ENCODE results near the gene PAPLN.

PAPLN gene

DNA sequence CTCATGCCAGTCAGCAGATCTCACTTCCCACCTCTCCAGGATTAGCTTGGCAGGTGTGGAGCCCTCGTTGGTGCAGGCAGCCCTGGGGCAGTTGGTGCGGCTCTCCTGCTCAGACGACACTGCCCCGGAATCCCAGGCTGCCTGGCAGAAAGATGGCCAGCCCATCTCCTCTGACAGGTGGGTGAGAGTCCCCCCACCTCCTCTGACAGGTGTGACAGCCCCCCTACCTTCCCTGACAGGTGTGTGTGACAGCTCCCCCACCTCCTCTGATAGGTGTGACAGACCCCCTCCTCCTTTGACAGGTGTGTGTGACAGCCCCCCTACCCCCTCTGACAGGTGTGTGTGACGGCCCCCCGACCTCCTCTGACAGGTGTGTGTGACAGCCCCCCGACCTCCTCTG is 26.3 kb downstream of the PAPLN start:
- DNase-seq: no peak

DNA sequence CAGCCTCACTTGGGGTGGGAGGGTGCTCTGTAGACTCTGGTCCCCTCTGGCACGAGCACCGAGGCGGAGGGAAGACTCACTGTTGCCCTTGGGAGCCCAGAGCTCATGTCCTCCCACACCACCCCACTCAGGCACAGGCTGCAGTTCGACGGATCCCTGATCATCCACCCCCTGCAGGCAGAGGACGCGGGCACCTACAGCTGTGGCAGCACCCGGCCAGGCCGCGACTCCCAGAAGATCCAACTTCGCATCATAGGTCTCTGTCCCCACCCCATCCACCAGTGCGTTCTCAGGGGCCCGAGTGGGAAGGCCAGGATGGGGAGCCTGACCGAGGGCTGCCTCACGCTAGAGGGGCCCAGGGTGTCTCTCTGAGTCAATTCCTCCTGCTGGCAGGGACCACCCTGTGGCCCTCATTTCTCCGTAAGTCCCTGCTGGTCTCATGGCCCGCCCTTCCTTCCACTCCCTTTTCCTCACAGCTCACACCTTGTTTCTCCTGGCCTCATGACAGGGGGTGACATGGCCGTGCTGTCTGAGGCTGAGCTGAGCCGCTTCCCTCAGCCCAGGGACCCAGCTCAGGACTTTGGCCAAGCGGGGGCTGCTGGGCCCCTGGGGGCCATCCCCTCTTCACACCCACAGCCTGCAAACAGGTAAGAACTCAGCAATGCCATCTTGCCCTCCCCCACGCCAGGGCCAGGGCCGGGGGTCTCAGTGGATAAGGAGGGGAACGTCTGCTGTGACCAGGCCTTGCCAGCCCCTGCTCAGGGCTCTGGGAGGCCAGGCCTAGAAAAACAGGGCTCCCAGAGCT is 27.0 kb downstream of the PAPLN start:
- DNase-seq: no peak

DNA sequence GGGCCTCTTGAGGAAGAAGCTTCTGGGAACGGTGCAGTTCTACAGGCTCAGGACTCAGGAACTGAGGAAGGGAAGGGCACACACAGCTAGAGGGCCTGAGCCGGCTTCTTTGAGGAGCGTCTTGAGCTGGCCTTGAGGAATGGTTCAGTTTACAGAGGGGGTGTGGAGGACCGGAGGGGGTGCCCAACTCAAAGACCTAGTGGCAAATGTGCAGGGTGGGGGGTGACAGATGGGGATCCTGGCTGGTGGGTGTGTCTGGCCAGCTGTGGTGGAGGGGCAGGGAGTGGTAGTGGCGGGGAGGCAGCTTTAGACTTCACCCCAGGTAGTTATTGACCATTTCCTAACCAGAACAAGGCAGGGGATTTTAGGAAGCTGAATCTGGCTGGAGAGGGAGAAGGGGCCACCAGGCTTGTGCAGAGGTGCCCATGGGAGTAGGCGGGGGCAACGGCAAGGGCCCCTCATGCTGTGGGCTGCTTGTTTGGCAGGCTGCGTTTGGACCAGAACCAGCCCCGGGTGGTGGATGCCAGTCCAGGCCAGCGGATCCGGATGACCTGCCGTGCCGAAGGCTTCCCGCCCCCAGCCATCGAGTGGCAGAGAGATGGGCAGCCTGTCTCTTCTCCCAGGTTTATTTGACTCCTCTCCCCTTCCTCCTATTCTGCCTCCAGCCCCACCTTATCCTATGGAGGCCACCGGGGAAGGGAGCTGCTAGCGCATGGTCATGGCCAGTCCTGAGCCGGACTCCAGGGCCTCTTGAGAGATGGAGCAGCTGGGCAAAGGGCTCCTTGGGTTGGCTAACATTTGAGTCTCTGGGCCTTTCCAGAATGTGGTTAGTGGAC is 27.8 kb downstream of the PAPLN start:
- DNase-seq: no peak

DNA sequence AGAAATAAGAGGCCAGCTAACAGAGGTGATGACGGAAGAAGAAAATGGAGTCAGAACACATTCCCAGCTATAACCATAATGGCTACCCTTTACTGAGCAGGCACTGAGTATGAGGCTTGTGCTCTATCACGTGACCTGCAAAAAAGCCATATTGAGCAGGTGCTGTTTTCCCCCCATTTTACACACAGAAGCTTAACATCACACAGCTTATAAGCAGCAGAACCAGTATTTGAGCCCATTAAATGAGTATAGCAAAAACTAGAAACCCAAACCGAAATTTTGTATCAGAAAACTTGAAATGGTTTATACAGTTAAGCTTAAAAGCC is 28.4 kb downstream of the PAPLN start:
- DNase-seq: no peak

DNA sequence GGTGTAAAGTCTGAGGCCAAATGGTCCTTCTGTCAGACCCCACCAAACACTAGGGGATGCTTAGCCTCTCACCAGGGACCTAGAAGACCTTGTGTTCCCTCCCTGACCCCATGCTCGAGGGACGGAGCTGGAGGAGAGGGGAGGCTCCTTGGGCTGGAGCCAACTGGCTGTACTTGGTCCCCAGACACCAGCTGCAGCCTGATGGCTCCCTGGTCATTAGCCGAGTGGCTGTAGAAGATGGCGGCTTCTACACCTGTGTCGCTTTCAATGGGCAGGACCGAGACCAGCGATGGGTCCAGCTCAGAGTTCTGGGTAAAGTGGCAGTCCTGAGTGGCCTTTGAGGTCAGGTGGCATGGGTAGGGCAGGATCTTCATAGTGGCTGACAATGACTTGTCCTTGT is 29.0 kb downstream of the PAPLN start:
- DNase-seq: no peak

DNA sequence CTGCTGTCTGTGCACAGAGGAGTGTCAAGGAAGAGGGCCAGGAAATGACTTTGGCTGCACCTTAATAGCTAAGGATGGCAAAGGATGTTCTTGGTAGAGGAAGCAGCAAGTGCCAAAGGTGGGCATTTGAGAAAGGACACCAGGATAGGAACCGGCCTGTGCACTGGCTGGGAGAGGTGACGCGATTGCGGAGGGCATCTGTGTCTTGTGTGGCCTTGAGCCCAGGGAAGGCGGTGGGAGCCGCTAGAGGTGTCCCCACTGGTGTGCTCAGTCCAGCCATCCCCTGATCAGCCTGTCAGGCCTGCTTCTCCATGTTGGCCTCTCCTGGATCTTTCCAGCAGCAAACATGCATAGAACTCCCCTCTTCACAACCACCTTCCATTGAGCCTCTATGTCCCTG is 30.2 kb downstream of the PAPLN start:
- no peak for DNase-seq

DNA sequence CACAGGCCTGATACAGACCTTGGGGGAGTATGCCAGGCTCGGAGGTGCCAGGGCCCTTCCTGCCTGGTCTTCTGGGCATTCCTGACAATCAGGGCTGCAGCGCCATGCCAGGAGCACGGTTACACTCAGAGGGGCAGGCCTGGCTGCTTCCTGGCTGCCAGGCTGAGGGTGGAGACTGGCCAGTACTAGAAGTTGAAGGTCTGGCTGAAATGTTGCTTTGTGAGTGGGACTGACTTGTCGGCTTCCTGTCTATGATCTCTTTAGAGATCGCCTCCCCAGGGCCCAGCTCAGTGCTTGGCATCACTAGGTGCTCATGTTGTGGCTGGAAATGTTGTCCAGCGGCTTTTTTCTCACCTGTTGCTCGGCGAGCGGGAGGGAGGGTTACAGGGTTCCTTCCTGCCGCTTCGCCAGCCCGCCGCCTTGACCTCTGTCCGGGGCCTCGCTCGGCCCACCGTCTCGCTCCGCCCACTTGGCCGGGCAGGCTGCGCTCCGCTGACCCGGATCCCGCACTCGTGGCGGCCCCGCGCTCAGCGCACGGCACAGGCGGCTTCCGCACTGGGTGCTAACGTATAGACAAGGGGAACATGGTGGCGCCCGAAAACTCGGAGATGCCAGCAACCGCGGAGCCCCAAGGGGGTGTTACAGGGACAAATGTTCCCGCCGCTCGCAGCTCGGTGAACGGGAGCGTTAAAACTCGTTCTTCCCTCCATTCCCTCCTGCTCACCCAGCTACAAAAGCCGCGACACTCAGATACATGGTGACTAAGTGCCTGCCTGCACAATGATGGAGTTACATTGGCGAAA is 32.6 kb downstream of the PAPLN start:
- DNase-seq: no peak

DNA sequence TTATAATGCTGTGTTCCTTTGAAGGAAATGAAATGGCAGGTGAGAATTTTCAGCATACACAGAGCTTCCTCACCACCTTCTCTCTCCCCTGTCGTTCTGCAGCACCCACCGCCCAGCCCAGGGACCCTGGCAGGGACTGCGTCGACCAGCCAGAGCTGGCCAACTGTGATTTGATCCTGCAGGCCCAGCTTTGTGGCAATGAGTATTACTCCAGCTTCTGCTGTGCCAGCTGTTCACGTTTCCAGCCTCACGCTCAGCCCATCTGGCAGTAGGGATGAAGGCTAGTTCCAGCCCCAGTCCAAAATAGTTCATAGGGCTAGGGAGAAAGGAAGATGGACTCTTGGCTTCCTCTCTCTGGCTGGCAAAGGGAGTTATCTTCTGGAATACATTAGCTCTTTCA is 35.1 kb downstream of the PAPLN start:
- DNase-seq: no peak

DNA sequence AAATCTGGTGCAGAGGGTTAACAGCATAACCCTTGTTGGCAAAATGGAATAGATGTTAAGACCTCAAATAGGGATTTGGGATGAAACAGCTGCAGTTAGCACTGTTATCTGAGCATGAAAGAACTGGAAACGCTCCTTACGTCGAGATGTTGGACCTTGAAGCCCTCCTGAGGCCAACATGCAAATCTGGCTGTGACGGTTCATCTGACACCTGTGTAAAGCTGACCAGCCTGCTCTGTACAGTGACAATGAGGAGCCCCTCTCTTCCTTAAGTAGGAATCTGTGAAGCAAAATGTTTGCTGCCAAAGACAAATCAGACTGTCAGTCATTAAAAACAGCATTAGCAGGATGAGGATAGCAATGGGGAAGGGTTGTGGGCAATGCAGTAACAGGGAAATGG is 36.5 kb downstream of the PAPLN start:
- DNase-seq: no peak

DNA sequence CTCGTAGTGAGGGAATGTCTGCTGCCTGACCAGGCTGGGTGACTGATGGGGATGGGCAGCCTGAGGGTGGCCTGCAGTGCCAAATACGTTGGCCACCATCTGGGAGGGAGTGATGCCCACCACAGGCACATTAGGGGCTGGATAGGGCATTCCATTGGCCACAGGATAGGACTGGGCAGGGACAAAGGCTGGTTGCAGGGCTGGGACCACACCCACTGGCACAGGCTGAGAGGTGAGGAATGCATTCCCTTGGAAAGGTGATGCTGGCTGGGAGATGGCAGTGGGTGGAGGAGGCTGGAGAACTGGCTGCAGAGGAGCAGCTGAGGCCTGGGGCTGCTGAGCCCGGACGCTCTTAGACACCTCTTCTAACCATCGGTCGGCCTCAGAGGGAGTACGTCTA is 39.5 kb downstream of the PAPLN start:
- no peak for DNase-seq

DNA sequence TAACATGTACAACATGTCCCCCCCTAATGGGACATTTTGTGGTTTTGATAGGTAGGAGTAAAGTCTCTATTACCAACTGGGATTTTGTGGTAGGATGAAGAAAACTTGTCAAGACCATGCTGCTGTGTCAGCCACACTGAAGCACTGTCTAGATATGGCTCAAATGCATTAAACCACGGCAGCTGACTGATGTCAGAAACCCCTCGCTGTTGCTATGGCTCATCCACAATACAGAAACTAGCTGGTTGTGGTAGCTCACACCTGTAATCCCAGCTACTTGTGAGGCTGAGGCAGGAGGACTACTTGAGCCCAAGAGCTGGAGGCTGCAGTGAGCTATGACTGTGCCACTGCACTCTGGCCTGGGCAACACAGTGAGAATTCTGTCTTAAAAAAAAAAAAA is 40.1 kb downstream of the PAPLN start:
- no peak for DNase-seq

DNA sequence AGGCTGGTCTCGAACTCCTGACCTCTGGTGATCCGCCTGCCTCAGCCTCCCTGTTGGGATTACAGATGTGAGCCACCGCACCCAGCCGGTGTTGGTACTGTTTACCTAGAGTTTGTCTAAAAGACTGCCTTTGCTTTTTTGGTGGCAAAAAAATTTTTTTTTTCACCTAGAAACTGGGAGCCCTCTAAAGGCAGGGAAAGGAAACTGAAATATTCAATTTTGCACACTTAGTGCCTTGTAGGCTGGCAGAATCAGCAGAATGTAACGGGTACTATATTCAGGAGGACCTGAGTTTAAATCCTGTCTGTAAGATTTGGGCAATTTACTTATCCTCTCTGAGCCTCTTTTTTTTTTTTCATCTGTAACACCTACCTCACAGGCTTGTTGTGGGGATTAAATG is 43.6 kb downstream of the PAPLN start:
- DNase-seq: no peak

DNA sequence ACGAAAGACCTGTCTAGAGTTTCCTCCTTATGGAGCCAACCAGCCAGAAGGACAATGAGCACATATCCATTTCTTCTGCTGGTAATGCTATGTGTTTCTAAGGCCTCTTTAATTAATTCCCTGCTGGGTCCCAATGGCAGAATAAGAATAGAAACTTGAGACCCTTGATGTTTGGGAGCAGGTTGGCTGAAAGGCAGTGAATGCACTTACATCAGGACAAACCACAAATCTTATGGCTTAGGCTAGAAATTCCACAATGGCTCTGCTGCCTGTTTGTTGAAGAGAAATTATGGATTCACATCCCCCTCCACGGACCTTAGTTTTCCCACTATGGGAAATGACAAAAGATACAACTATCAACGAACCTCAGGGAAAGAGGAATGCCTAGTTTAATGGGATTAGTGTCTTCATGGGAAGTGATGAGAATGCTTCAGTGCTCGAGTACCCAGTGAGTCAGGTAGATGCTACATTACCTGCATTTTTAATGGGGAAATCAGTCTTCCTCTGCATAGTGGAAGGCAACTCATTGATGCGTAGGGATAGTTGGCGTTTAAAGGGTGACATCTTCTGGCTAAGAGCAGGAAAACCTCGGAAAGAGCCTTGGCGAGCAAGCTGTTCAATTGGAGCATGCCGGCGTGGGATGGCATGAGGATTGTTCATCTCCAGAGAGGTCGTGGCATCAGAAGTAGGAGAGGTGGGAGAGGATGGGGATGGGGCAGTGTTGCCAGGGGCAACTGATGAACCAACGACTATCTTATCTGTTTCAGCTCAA is 46.5 kb downstream of the PAPLN start:
- DNase-seq: no peak

DNA sequence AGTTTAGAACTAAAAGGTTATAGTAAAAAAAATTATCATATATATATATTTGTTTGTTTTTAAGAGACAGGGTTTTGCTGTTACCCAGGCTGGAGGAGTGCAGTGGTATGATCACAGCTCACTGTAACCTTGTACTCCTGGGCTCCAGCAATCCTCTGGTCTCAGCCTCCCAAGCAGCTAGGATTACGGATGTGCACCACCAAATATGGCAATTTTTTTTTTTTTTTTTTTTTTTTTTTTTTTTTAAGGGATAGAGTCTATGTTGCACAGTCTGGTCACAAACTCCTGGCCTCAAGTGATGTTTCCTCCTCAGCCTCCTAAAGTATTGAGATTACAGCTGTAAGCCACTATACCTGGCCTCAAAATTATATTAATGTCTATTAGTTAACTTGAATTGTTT is 48.7 kb downstream of the PAPLN start:
- DNase-seq: no peak

DNA sequence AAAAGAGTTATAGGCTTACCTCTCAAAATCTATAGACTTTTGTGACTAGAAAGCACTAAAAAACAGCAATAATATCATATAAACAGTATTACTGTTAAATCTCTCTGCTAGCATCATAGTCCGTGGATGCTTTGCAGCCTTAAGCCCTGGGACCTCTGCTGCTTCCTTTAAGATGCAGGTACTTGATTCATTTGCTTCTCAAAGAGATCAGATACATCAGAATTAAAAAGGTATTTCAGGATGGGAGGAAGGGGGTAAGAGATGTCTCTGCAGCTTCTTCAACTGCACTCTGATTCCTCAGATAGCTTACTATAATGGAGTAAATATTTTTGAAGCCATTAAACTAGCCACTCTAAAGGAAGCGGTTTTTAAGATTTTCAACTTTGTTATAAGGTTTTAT is 49.3 kb downstream of the PAPLN start:
- no peak for DNase-seq

DNA sequence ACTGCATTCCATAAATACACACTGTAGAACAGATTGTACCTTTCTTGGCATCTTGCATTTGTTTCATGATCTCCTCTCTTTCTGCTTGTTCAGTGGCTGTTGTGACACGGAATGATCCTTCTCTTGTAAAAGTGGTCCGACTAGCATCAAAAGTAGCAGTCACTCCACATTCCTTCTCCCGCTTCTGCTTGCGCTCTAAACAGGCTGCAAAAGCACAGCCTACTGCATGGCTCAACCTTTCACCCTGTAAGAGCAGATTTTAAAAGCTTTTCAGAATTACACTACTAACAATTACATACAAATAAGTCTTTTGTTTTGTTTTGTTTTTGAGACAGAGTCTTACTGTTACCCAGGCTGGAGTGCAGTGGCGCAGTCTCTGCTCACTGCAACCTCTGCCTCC is 49.8 kb downstream of the PAPLN start:
- DNase-seq: no peak

DNA sequence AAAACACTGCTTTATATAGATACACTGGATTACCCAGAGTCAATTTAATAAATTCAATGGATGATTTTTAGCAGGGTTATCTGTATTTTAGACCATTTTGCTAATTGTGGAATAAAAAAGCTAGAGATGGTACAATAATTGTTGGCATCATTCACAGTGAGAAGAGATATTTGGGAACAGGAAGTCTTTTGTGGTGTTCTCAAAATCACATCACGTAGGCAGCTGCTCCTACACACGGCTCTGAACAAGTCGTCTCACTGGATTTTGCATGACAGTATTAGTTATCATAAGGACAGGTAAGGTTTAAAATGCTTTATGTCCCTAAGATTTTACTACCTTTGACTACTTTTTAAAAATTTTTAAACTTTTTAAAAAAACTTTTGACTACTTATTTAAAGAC is 52.0 kb downstream of the PAPLN start:
- DNase-seq: no peak

DNA sequence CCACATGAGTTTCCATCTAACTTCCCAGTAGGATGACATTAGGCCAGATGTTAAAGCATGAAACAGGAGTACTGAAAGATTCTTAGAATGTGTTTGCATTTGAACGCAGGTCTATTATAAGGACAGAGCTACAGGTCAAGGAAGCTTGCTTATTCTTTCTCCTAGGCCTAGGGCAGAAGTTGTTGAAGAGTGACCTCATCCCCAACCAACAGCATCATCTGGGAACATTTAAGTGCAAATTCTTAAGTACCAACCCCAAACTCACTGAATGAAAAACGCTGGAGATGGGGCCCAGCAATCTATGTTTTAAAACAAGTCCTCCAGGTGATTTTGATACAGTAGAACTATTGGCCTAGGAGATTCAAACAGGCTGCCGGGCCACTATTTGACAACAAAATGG is 52.4 kb downstream of the PAPLN start:
- DNase-seq: no peak

DNA sequence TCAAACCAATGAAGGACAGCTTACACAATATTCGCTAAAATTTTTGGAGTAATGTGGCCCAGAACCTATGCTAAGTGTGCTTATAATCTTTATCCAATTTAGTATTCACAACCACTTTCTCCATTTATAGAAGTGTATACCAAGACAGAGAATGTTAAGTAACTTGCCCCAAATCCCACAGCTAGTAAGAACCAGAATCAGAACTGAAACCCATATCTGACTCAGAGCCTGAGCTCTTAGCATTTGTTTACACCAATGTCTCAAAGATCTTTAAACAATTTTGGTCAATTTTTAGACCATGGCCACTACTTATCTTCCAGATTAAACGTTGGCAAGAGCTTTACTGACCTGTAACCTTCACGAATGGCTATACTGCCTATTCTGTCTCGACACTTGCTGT is 53.0 kb downstream of the PAPLN start:
- no peak for DNase-seq

DNA sequence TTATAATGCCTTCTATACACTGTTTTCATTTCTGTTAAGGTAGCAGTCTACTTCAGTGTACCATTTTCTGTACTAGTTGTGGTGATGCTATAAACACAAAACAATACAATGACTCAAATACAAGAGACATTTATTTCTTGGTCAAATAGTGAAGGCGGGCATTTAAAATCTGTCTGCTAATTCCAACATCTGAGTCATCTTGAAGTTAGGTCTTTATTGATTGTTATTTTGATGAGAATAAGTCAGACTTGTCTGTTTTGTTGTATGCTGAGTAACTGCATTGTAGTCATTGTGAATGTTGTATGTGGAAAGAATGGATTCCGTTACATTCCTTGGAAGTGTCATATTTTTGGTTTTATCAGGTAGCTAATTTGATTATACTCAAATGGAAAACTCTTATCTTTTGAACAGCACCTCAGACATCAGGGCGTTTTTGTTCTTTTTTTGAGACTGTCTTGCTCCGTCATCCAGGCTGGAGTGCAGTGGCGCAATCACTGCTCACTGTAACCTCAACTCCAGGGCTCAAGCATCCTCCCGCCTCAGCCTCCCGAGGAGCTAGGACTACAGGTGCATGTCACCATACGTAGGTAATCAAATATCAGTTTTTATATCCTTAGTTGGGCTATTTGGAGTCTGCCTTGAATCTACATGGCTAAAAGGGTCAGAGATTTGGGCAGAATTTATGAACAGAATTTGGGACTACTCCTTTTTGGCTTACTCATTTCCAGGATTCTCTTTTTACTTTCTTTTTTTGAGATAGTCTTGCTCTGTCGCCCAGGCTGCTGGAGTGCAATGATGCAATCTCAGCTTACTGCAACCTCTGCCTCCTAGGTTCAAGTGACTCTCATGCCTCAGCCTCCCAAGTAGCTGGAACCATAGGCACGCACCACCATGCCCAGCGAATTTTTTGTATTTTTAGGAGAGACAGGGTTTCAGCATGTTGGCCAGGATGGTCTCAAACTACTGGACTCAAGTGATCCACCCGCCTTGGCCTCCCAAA is 56.8 kb downstream of the PAPLN start:
- DNase-seq: no peak

DNA sequence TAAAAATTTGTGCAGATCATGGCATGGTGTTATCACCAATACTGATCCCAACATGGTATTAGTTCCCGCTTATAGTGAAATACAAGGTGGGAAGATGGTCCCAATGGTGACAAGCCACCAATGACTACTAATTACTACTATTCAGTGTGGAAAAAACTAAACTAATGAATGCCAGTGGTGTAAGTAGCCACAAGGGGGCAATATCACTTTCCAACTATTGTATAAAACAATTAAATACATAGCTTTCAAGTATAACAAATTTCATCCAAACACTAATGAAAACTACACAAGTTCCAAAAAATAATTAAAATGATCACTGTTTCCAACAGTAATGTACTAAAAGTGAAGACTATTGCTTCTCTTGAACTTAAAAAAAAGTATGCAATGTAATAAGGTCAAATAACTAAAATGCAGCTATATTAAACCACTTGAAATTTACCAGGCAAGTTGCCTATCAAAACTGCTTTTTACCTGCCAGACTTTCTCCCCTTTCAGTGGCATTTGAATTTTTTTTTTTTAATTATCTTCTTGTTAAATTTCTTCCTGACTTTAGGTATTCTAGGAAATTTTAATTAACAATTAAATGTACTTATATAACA is 58.0 kb downstream of the PAPLN start:
- DNase-seq: no peak
